PC-3 (cell line): Measurements from ENCODE around the gene LCE2A.

Experiments
- CTCF ChIP-seq: fragments of 300-600 bp; sonication (generic); conservative IDR thresholded peaks from 2 replicates; pipeline ENCODE4 v1.5.1; 2017; ENCODE audit warnings: antibody characterized with exemption, low read depth, mild to moderate bottlenecking, low read length
- EZH2 ChIP-seq: fragments of 300-600 bp; sonication (generic); IDR thresholded peaks from one replicate; pipeline ENCODE4 v1.6.1; 2017; ENCODE audit warnings: antibody characterized with exemption, mild to moderate bottlenecking, low read length; ENCODE audit not compliant: unreplicated experiment
- EZH2phosphoT487 ChIP-seq: fragments of 300-600 bp; sonication (generic); IDR thresholded peaks from 2 replicates; pipeline ENCODE4 v1.6.1; 2018; ENCODE audit warnings: mild to moderate bottlenecking, antibody characterized with exemption, low read length, borderline replicate concordance

- TF ChIP-seq CTCF (no peak), EZH2 (no peak), EZH2phosphoT487 (no peak)
These were observed 1.6 kb downstream of the LCE2A start for GRCh38 chr1:152699746-152700145.
